Loucy (cell line): ENCODE data around the gene PIGT.
A peak's percentile ranks its signal among the peaks of the same experiment; 100 is the strongest.

ENCODE experiments used
- H2AFZ ChIP-seq: fragments of 200-600 bp; sonication (generic); 2 replicates; pipeline ENCODE4 v1.6.0; 2016; ENCODE audit warnings: antibody characterized with exemption, mild to moderate bottlenecking, low read length, moderate library complexity
- H3F3A ChIP-seq: fragments of 200-600 bp; 2 replicates; pipeline ENCODE4 v1.6.0; 2016; ENCODE audit warnings: antibody characterized with exemption, low read depth, mild to moderate bottlenecking
- H3K27me3 ChIP-seq: fragments of 200-600 bp; sonication (generic); 2 replicates; pipeline ENCODE4 v1.6.1; 2014; ENCODE audit warnings: low read length, mild to moderate bottlenecking; ENCODE audit not compliant: insufficient read depth, poor library complexity, severe bottlenecking
- H3K36me3 ChIP-seq: fragments of 200-600 bp; sonication (generic); 2 replicates; pipeline ENCODE4 v1.6.1; 2016; ENCODE audit warnings: low read length; ENCODE audit not compliant: insufficient read depth
- H3K4me1 ChIP-seq: fragments of 200-600 bp; sonication (generic); 2 replicates; pipeline ENCODE4 v1.5.1; 2014; ENCODE audit warnings: low read length, mild to moderate bottlenecking; ENCODE audit not compliant: insufficient read depth, poor library complexity, severe bottlenecking
- H3K4me2 ChIP-seq: fragments of 200-600 bp; sonication (generic); 2 replicates; pipeline ENCODE4 v1.6.0; 2014; ENCODE audit warnings: antibody characterized with exemption, low read length, low read depth, mild to moderate bottlenecking; ENCODE audit not compliant: poor library complexity, severe bottlenecking
- H3K4me3 ChIP-seq: fragments of 200-600 bp; sonication (generic); 2 replicates; pipeline ENCODE4 v1.5.1; 2014; ENCODE audit warnings: low read length, mild to moderate bottlenecking, mixed read lengths; ENCODE audit not compliant: poor library complexity, severe bottlenecking
- H3K79me2 ChIP-seq: fragments of 200-600 bp; sonication (generic); 2 replicates; pipeline ENCODE4 v1.6.1; 2014; ENCODE audit warnings: low read length; ENCODE audit not compliant: insufficient read depth
- H3K9ac ChIP-seq: fragments of 200-600 bp; sonication (generic); 2 replicates; pipeline ENCODE4 v1.6.0; 2014; ENCODE audit warnings: mild to moderate bottlenecking, low read depth, low read length, moderate library complexity; ENCODE audit not compliant: poor library complexity, severe bottlenecking
- H3K9me2 ChIP-seq: fragments of 200-600 bp; sonication (generic); replicated peaks from 2 replicates; pipeline ENCODE4 v1.6.1; 2016; ENCODE audit warnings: low read depth, low read length, mixed read lengths
- H3K9me3 ChIP-seq: fragments of 200-600 bp; sonication (generic); 2 replicates; pipeline ENCODE4 v1.6.1; 2014; ENCODE audit warnings: mild to moderate bottlenecking, antibody characterized with exemption, low read length, low read depth; ENCODE audit not compliant: insufficient read depth
- H4K20me1 ChIP-seq: fragments of 200-600 bp; sonication (generic); 2 replicates; pipeline ENCODE4 v1.6.0; 2014; ENCODE audit warnings: antibody characterized with exemption, low read length, mild to moderate bottlenecking; ENCODE audit not compliant: insufficient read depth, poor library complexity, severe bottlenecking
- EZH2phosphoT487 ChIP-seq: fragments of 200-600 bp; IDR thresholded peaks from 2 replicates; pipeline ENCODE4 v1.6.1; 2018; ENCODE audit warnings: antibody characterized with exemption, mild to moderate bottlenecking, moderate library complexity, borderline replicate concordance
- TF ChIP-seq, protein P1 (sequence below): fragments of 200-600 bp; sonication (generic); conservative IDR thresholded peaks from 2 replicates; pipeline ENCODE4 v1.5.1; 2014; ENCODE audit warnings: mild to moderate bottlenecking, antibody characterized with exemption, low read length

The PIGT gene

DNA sequence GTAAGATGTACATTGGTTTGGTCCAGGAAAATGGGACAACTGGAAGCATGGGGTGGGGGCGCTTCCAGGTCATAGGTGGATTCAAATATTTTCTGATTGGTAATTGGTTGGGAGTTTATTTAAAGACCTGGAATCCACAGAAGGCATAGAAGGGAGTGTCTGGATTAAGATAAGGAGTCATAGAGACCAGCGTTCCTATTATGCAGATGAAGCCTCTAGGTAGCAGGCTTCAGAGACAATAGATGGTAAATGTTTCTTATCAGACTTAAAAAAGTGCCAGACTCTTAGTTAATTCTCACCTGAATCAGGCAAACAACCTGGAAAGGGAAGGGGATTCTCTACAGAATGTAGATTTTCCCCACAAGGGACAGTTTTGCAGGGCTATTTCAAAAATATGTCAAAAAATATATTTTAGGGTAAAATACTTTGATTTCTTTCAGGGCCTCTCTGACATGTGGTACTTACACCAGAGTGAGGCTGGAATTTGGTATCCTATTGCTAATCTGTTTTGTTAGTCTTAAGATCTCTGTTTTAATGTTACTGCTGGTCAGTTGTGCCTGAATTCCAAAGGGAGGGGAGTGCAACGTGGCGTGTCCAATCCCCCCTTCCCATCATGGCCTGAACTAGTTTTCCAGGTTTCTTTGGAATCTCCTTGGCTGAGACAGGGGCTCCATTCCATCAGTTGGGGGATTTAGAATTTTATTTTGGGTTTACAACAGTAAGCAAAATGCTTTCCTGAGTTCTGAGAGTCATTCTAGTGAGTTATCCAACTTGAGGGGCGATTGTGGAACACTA is 25.1 kb downstream of the PIGT start:
- no peak overlapping the region for H3K4me2 ChIP-seq
- no peaks in the 10 kb centered on the region for H3K79me2 ChIP-seq
- no peak for TF ChIP-seq EZH2phosphoT487
- TF ChIP-seq, protein P1, sequence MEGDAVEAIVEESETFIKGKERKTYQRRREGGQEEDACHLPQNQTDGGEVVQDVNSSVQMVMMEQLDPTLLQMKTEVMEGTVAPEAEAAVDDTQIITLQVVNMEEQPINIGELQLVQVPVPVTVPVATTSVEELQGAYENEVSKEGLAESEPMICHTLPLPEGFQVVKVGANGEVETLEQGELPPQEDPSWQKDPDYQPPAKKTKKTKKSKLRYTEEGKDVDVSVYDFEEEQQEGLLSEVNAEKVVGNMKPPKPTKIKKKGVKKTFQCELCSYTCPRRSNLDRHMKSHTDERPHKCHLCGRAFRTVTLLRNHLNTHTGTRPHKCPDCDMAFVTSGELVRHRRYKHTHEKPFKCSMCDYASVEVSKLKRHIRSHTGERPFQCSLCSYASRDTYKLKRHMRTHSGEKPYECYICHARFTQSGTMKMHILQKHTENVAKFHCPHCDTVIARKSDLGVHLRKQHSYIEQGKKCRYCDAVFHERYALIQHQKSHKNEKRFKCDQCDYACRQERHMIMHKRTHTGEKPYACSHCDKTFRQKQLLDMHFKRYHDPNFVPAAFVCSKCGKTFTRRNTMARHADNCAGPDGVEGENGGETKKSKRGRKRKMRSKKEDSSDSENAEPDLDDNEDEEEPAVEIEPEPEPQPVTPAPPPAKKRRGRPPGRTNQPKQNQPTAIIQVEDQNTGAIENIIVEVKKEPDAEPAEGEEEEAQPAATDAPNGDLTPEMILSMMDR, result no peak
- H3K9me3 ChIP-seq, result no peaks in the 10 kb centered on the region
- peaks cover 42% of the 10 kb centered on the region for H3K4me1 ChIP-seq
- no peaks in the 10 kb centered on the region for H4K20me1 ChIP-seq
- no peak overlapping the region for H3K4me3 ChIP-seq
- H3K9ac ChIP-seq, result no peak overlapping the region
- no peaks in the 10 kb centered on the region for H3K36me3 ChIP-seq
- no peaks in the 10 kb centered on the region for H3K9me2 ChIP-seq
- H2AFZ ChIP-seq, result no peak overlapping the region
- no peaks in the 10 kb centered on the region for H3F3A ChIP-seq
- no peaks in the 10 kb centered on the region for H3K27me3 ChIP-seq

- H3K9me3 ChIP-seq, result no peaks in the 10 kb centered on the region
- H3K36me3 ChIP-seq, result no peaks in the 10 kb centered on the region
These were observed 25.8 kb downstream of the PIGT start for GRCh38 chr20:45441746-45442145.

DNA sequence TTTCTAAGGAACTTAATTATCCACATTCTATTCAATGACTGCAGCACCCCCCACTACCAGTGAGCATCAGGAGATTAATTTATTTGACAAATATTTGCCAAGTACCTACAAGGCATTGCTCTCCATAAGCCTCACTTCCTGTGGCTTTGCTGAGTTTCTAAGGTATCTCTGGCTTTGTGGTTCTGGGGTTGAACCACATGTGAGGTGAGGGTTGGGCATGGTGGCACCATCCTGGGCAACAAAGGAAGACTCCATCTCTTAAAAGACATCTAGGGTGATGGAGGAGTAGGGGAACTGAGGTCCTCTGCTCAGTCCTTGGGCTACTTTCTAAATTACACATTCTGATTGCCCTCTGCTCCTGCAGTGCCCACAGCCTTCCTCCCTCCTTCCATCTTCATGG is 28.1 kb downstream of the PIGT start:
- Histone ChIP-seq H2AFZ (no peak overlapping the region), H3F3A (no peaks in the 10 kb centered on the region), H3K4me2 (peak overlapping the region; percentile 35), H3K4me3 (peak overlapping the region; percentile 40), H3K27me3 (no peaks in the 10 kb centered on the region), H3K9ac (no peak overlapping the region), H4K20me1 (no peaks in the 10 kb centered on the region), H3K4me1 (peaks cover 37% of the 10 kb centered on the region), H3K9me2 (no peaks in the 10 kb centered on the region), H3K79me2 (no peaks in the 10 kb centered on the region), H3K9me3 (no peaks in the 10 kb centered on the region), H3K36me3 (no peaks in the 10 kb centered on the region)
- TF ChIP-seq, protein P1, result no peak
- no peak; the same call in 1 of the 2 replicates for TF ChIP-seq EZH2phosphoT487

More at GRCh38 chr20:45441746-45442145, 25.8 kb downstream of the PIGT start:
- H3K9ac ChIP-seq, result no peak overlapping the region
- H2AFZ ChIP-seq, result no peak overlapping the region
- H3K4me3 ChIP-seq, result no peak overlapping the region
- no peaks in the 10 kb centered on the region for H3K79me2 ChIP-seq
- H3K4me1 ChIP-seq, result peaks cover 37% of the 10 kb centered on the region
- H3K4me2 ChIP-seq, result no peak overlapping the region
- no peaks in the 10 kb centered on the region for H3K9me2 ChIP-seq
- TF ChIP-seq, protein P1, result no peak
- no peak for TF ChIP-seq EZH2phosphoT487
- H3F3A ChIP-seq, result no peaks in the 10 kb centered on the region
- no peaks in the 10 kb centered on the region for H4K20me1 ChIP-seq
- no peaks in the 10 kb centered on the region for H3K27me3 ChIP-seq
